RPMI7951 (cell line): Measurements from ENCODE around the gene OR5B3. TPM values are rescaled to one million over a fixed set of nuclear protein-coding genes. Genes with fewer than 3 reads are reported as not detected.
"Not testable (repeated sequence)": the region's sequence is repeated elsewhere in the genome, so short reads cannot be mapped to it uniquely, and the experiment has no call there.

Experiments
- DNase-seq: peaks from one replicate; pipeline ENCODE4 v3.0.0-alpha.2; 2012; ENCODE audit warnings: low read depth
- total RNA-seq: library from RNA; depleted of rRNA; stranded (reverse); fragments of >200 nt; shearing (Covaris generic); gene quantifications from 2 replicates; pipeline ENCODE4 v1.2.3, GENCODE V29; 2014; rRNA removed

The OR5B3 gene
- total RNA-seq: not detected in 2 replicates

DNA sequence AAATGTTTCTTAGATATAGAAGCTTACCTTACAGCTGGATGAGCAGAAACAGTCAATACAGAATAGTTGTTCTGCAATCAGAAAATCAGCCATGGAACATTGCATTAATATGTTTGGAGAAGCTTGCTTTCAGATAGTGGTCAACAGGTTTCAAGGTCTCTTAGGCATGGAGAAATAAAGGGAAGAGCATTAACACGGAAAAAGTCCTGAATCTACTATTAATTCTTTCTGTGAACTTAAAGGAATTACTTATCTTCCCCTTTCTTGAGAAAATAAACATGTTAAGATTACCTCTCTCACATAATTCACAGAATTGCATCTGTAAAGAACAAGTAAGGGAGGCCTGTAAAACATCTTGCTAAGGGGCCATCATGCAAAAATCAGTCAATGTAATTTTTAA, at the start of gene OR5B3:
Gene OR5B3, minus strand, starts transcription at position 101 of the 400 bp plus-strand sequence. CDS start 3,465 bp downstream, outside the sequence.
- no peak for DNase-seq

DNA sequence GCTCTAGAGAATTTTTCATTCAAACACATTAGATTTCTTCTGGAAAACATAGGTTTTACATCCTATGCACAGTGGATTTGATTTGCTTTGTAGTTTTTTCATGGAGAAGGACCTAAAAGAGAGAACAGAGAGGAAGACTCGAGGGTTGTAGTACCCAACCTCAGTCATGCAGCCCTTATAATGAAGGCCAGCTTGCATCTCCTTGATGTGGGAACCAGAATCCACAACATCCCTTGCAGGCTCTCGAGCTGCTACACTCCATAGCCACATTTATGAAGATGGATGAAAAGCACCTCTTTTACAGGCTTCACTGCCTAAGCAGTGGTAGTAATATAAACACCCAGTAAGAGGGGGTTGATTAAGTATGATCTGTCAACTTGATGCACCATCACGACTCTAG, 44.9 kb upstream of the OR5B3 start:
- DNase-seq: peak; percentile 43

DNA sequence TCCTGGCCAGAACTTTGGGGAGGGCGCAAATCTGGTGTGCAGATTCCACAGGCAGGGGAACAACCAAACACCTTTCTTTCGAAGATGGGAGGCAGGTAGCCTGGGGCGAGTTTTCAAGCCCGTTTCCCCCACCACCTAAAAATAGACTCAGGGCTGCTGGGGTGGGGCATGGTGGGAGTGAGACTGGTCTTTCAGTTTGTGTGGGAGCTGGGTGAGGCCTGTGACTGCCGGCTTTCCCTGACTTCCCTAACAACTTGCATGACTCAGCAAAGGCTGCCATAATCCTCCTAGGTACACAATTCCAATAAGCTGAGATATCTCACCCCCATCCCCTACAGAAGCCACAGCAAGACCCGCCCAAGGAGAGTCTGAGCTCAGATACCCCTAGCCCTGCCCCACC, 39.6 kb upstream of the OR5B3 start:
- DNase-seq: peak; percentile 6

DNA sequence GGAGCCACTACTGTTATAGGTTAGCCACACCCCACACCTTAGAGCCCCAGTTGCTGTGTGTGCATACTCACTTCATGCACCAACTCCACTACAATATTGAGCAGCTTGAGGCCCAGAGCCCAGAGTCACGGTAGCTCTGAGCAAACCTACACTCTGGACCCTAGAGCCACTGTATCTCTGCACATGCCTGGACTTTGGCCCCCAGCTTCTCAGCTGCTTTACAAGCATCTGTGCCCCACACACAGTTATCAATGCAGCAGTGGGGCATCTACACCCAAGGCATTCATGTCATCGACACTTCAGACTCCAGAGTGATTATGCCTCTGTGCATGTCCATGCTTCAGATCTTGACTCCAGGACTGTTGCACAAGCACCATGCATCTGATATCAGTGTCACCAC, 37.6 kb upstream of the OR5B3 start:
- DNase-seq: no peak

DNA sequence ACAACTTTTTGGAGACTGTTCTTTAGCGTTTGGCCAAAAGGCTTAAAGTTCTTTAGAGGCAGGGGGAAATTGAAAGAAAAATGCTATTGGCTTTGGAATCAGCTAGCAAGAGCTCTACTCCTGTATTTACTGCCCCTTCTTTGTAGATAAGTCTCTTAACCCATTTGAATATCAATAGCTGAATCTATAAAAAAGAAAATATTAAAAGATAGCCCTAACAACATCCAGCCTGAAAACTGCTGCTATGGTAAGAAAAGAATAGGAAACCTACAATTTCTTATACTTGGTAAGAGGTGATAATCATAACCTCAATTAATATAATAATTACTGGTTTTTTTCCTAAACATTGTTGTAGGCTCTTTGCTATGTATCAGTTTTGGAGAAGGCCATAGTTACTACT, 35.5 kb upstream of the OR5B3 start, which contains the start of gene OR5B12:
Gene OR5B12, minus strand, starts transcription at position 101 of the 400 bp plus-strand sequence. CDS start 2,085 bp downstream, outside the sequence.
- no peak for DNase-seq

DNA sequence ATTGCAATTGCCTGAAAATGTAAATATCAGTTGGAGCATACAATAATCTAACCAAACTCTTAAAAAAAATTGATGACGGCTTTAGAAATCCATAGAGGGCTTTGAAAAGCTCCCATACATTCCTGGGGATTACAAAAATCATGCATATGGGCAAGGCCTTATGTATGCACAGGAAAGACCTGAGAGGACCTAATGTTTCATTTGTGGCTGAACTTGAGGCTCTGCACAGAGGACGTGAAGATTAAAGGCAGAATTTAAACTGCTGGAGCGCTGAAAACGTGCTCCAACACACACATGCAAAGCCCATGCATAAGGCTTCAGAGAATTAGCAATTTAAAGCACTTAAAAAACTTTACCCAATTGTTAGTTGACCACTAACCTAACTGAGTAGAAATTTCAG, 31.8 kb upstream of the OR5B3 start:
- DNase-seq: no peak

DNA sequence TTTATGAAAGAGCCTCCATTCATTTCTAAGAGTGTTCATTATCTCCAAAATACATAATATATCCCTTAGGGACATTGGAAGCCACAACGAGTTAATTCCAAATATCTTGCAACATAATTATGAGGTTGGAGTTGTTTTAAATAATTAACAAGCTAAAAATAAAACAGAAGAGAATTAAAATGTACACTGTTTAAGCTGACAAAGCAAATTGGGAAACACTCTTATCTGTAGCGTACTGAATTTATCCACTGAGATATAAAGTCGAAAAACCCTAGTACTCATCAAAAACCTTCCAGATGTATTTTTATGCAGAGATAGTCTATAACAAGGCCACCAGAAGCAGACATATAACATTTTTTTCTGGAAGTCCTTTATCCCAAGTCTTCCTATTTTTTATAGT, 27.5 kb upstream of the OR5B3 start:
- no peak for DNase-seq

DNA sequence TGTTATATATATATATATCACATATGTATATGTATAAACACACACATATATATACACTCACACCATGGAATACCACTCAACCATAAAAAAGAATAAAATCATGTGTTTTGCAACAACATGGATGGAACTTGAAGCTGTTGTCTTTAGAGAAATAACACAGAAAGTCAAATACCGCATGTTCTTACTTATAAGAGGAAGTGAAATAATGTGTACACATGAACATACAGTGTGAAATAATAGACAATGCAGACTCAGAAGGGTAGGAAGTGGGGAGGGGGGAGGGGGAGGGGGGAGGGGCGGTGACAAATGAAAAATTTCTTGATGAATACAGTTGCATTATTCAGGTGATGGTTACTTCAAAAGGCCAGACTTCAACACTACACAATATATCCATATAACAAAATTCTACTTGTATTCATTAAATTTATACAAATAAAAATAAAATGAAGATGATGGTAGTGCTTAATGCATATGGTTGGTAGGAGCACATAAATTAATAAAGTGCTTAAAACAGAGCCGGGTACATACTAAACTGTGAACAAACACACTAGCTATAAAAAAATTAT, 27.0 kb upstream of the OR5B3 start:
- no peak for DNase-seq

DNA sequence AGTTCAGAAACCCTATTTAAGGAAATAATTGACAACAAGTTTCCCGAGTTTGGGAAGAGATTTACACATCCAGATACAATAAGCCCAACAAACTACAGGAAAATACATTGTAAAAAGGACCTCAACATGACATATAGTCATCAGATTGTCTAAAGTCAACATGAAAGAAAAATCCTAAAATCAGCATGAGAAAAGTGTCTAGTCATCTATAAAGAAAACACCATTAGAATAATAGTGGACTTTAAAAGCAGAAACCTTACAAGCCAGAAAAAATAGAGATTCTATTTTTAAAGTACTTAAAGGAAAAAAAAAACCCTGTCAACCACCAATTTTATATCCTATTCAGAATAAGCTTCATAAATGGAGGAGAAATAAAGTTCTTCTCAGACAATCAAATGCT, 22.6 kb upstream of the OR5B3 start:
- DNase-seq: no peak

DNA sequence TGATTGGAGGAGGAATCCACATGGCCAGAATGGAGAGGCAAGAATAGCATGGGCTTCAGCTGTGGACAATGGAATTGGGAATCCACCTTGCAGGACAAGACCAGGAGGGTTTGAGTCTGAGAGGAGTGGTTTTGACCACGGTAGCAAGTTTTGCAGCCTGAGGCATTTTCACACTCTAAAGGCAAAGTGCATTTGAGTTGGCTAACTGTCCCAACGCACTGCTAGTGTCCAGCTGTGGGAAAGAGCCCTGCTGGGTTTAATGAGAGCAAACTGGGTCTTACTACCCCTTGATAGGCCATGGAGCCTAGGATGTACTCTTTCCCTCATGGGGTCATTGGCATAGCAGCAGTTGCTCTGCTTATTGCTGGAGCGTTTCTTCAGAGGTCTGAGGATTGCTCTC, 21.3 kb upstream of the OR5B3 start, which contains the start of gene OR5B2:
Gene OR5B2, minus strand, starts transcription at position 101 of the 400 bp plus-strand sequence. CDS start 4,860 bp downstream, outside the sequence.
- no peak for DNase-seq

DNA sequence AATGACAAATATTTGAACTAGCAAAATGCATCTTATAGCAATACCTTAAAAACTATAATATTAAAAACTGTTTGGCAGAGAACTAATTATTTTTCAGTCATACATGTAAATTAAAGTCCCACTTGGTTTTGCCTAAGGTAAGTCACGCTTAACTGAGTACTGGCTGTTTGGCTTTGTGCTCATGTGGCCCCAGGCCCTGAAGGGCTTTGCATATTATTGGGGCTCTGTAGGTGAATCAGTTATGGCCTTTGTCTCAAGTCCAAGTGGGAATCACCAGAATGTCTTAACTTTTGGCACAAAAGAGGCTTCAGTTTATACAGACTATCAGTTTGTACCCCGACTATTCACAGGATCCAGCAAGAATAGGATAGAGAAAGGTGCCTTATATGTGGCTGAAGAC, 7.1 kb downstream of the OR5B3 start:
- not testable (repeated sequence) for DNase-seq

DNA sequence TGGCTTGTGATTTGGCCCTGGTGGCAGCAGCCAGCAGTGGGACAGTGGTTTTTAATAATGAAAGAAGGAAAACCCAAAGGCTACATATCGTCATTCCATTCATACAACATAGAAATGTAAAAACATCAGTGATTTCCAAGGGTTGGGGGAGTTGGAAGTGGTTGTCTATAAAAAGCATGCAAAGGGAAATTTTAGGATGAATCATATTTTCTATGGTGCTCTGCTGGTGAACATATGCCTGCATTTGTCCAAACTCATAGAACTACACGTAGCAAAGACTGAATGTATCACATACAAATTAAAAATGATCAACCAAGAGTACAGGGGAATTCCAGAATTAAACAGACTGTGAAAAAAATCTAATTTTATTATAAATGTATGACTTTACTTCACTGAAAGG, 11.1 kb downstream of the OR5B3 start:
- peak; percentile 79 for DNase-seq

DNA sequence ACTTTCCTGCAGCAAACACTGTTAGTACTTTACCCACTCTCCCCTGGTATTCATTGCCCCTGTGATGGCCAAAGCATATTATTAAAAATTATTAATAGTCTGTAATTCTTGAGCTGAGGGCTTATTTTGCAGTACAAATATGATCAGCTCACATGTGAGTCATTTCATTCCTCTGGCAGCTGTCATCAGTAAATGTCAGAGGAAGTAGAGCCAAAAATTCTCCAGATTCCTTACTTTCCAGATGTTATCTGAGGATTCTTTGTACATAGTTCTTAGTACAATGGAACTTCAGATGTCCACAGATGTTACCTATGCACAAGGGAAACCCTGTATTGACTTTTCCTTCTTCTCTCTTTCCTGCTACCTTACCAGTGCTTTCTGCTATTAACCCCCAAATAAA, 12.5 kb downstream of the OR5B3 start:
- peak; percentile 88 for DNase-seq

DNA sequence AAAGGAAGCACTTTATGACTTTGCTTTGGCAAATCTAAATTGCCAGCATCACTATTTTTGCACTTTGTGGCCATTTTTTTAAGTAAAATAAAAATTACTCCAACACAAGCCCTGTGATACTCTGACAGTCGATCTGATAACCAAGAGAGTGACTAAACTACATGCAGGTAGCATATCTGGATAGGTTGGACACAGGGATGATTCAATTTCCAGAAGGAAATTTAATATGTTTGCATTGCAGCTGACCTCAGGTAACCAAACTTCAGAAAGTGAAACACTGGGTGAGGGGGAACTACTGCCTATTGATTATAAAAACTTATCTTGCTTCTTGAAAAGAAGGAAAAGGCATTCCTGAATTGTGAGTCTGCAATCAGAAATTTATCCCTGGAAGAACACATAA, 13.9 kb downstream of the OR5B3 start:
- DNase-seq: no peak

DNA sequence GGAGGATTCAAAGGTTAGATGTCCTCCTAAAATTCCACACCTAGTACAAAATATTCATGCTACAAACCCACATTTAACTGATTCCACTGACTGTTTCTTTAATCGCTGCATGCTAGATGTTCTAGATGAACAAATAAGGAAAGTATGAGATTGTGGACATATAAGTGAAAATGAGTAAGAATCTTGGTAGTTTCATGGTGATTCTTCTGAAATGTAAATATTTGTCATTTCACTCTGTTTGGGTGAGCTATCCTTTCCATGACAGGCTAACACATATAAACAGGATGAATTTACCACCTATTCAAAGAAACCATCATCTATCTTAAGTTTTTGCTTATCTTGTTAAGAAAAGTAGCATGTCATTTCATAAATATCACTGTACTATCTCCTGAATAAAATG, 14.8 kb downstream of the OR5B3 start:
- DNase-seq: no peak

DNA sequence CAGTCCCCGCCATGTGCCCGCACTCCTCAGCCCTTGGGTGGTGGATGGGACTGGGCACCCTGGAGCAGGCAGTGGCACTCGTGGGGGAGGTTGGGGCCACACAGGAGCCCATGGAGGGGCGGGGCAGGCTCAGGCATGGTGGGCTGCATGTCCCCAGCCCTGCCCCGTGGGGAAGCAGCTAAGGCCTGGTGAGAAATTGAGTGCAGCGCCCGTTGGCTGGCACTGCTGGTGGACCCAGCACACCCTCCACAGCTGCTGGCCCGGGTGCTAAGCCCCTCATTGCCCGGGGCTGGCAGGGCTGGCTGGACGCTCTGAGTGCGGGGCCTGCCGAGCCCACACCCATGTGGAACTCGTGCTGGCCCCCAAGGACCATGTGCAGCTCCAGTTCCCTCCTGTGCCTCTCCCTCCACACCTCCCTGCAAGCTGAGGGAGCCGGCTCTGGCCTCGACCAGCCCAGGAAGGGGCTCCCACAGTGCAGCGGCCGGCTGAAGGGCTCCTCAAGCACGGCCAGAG, 16.1 kb downstream of the OR5B3 start:
- DNase-seq: no peak

DNA sequence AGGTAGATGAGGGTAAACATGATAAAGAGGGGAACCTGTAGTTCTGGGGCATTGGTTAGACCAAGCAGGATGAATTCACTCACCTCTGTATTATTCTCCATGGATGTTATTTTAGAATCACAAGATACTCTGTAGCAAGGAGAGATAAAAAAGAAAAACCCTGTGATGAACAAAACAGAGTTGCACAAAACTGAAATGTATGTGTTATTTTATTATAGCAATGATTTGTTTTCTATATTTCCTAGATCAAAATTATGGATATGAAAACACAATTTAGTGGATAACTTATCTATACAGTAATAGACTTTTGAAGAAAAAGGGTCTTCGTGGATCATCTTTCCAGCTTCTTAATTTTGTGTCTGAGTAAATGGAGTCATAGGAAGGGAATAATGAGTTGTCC, 47.7 kb downstream of the OR5B3 start, which contains the start of gene OR5B17:
Gene OR5B17, minus strand, starts transcription at position 101 of the 400 bp plus-strand sequence. Its CDS starts 0 bp downstream, at position 101.
- no peak for DNase-seq

DNA sequence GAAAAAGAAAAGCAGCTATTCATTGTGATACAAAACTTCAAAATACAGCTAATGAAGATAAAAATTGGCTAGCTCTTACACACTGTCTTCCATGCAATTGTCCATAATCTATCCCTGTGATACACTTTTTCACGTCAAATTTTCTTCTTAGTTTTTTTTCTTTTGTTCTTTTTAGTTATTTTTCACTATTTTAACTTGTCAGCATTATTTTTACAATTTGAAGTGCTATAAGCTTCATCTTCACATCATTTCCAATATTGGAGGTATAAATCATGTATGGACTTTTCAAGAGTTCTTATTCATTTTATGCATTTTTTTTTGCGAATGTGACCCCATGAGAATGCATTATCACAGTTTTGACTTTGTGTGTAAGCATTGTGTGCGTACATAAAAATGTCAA, 51.9 kb downstream of the OR5B3 start:
- DNase-seq: no peak

Other genes with a start within 250 kb of the OR5B3 start
- gene OR9Q2, start 217.8 kb downstream of the OR5B3 start, total RNA-seq: not detected in 2 replicates
- not detected in 2 replicates for gene OR1S2, start 202.7 kb downstream of the OR5B3 start, total RNA-seq
- gene OR1S1, start 194.2 kb downstream of the OR5B3 start, total RNA-seq: not detected in 2 replicates
- not detected in 2 replicates for gene OR10Q1, start 178.0 kb downstream of the OR5B3 start, total RNA-seq
- gene OR10W1, start 138.6 kb downstream of the OR5B3 start, total RNA-seq: not detected in 2 replicates
- gene OR5B17, start 47.8 kb downstream of the OR5B3 start, total RNA-seq: not detected in 2 replicates
- gene OR5B2, start 21.2 kb upstream of the OR5B3 start, total RNA-seq: not detected in 2 replicates
- gene OR5B12, start 35.4 kb upstream of the OR5B3 start, total RNA-seq: not detected in 2 replicates
- gene OR5B21, start 101.2 kb upstream of the OR5B3 start, total RNA-seq: not detected in 2 replicates
- 147 and 149 TPM in 2 replicates for gene LPXN, start 169.0 kb upstream of the OR5B3 start, total RNA-seq
- 64.2 and 77.3 TPM in 2 replicates for gene ZFP91, start 172.2 kb upstream of the OR5B3 start, total RNA-seq
- 1.8 and 3.0 TPM in 2 replicates for gene CNTF, start 215.8 kb upstream of the OR5B3 start, total RNA-seq